Measurements from ENCODE around the gene STK32C. TPM values are rescaled to one million over a fixed set of nuclear protein-coding genes. Genes with fewer than 3 reads are reported as not detected.

STK32C gene
- total RNA-seq, 4 donors from 2014 or later, result 3.3 to 5.7 (median 3.5) TPM

- 91 to 93% methylated on average over 14 of the region's 14 CpGs for WGBS, 2 donors
- Histone ChIP-seq H3K4me3 (replicated peaks in 1 of 3) (no peak overlapping the region), H3K4me1 (no peaks in the 10 kb centered on the region), H3K27ac (no peak overlapping the region), H3K9me3 (no peaks in the 10 kb centered on the region), H3K27me3 (no peaks in the 10 kb centered on the region), H3K36me3 (no peaks in the 10 kb centered on the region)
- DNase-seq, result no peak
- TF ChIP-seq CTCF (IDR thresholded peaks at IDR 0.05) (no peak), POLR2A (IDR thresholded peaks at IDR 0.05) (no peak)
- intact Hi-C loops (cut with DNase I), result no loop called here
Measured at GRCh38 chr10:132245056-132245455, 62.7 kb downstream of the STK32C start.

- H3K4me3 ChIP-seq (replicated peaks in 1 of 3), result no peak overlapping the region
- intact Hi-C loops (cut with DNase I), result no loop called here
- no peak for DNase-seq
- no peaks in the 10 kb centered on the region for H3K27me3 ChIP-seq
- no peaks in the 10 kb centered on the region for H3K36me3 ChIP-seq
- 90 to 94% methylated on average over 10 to 11 of the region's 11 CpGs for WGBS, 2 donors
- H3K9me3 ChIP-seq, result no peaks in the 10 kb centered on the region
- H3K4me1 ChIP-seq, result no peaks in the 10 kb centered on the region
- TF ChIP-seq CTCF (IDR thresholded peaks at IDR 0.05), result no peak
- no peak for TF ChIP-seq POLR2A (IDR thresholded peaks at IDR 0.05)
- H3K27ac ChIP-seq, result no peak overlapping the region
Measured at GRCh38 chr10:132243626-132244025, 64.1 kb downstream of the STK32C start.

GRCh38 chr10:132243141-132243540, 64.6 kb downstream of the STK32C start:
- H3K4me3 ChIP-seq (replicated peaks in 1 of 3), result no peak overlapping the region
- H3K27me3 ChIP-seq, result no peaks in the 10 kb centered on the region
- 78 to 91% methylated on average over 12 of the region's 12 CpGs for WGBS, 2 donors
- H3K9me3 ChIP-seq, result no peaks in the 10 kb centered on the region
- no peaks in the 10 kb centered on the region for H3K36me3 ChIP-seq
- no peak for DNase-seq
- H3K27ac ChIP-seq, result no peak overlapping the region
- intact Hi-C loops (cut with DNase I), result no loop called here
- TF ChIP-seq POLR2A (IDR thresholded peaks at IDR 0.05) (no peak), CTCF (IDR thresholded peaks at IDR 0.05) (no peak)
- H3K4me1 ChIP-seq, result no peaks in the 10 kb centered on the region

- intact Hi-C loops (cut with DNase I), result no loop called here
- no peaks in the 10 kb centered on the region for H3K9me3 ChIP-seq
- WGBS, 2 donors, result 80 to 86% methylated on average over 22 to 23 of the region's 23 CpGs
Measured at GRCh38 chr10:132242103-132242840, 65.5 kb downstream of the STK32C start.

More at GRCh38 chr10:132242103-132242840, 65.5 kb downstream of the STK32C start:
- DNase-seq, result no peak
- Histone ChIP-seq H3K27me3 (no peaks in the 10 kb centered on the region), H3K27ac (no peak overlapping the region), H3K36me3 (no peaks in the 10 kb centered on the region), H3K4me1 (no peaks in the 10 kb centered on the region), H3K4me3 (replicated peaks in 1 of 3) (no peak overlapping the region)
- TF ChIP-seq CTCF (IDR thresholded peaks at IDR 0.05), result no peak
- TF ChIP-seq POLR2A (IDR thresholded peaks at IDR 0.05), result no peak
